ENCODE measurements around the gene RD3L. TPM values are rescaled to one million over a fixed set of nuclear protein-coding genes. Genes with fewer than 3 reads are reported as not detected.

The RD3L gene
- total RNA-seq, 1 donor from 2014 or later: not detected

DNA sequence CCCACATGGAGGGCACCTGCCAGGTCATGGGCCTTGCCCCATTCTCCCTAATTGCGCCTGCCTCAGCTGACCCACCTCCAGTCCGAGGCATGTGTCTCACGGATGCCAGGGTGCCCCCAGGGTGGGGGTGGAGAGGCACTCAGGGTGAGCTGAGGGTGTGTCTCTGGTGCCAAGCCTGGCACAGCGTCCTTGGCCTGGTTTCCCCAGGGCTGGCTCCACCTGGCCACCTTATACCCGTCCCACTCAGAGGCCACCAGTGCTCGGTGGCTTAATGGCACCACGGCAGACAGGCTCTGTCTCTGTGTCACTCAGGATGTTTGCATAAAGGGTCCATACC, 47.6 kb downstream of the RD3L start:
- no peak for DNase-seq (ENCODE audit: low spot score, unreplicated experiment)
- no peaks in the 10 kb centered on the region for H3K36me3 Mint-ChIP-seq (ENCODE audit: insufficient read depth)
- H3K4me1 Mint-ChIP-seq (ENCODE audit: low read depth): peaks cover 4% of the 10 kb centered on the region
- no peak overlapping the region for H3K4me3 Mint-ChIP-seq (ENCODE audit: low read depth)
- H3K27me3 Mint-ChIP-seq: no peaks in the 10 kb centered on the region
- no peak overlapping the region for H3K27ac Mint-ChIP-seq
- H3K9me3 Mint-ChIP-seq (ENCODE audit: low read depth): peaks cover 4% of the 10 kb centered on the region
- TF ChIP-seq CTCF (IDR thresholded peaks at IDR 0.05; ENCODE audit: unreplicated experiment): no peak

DNA sequence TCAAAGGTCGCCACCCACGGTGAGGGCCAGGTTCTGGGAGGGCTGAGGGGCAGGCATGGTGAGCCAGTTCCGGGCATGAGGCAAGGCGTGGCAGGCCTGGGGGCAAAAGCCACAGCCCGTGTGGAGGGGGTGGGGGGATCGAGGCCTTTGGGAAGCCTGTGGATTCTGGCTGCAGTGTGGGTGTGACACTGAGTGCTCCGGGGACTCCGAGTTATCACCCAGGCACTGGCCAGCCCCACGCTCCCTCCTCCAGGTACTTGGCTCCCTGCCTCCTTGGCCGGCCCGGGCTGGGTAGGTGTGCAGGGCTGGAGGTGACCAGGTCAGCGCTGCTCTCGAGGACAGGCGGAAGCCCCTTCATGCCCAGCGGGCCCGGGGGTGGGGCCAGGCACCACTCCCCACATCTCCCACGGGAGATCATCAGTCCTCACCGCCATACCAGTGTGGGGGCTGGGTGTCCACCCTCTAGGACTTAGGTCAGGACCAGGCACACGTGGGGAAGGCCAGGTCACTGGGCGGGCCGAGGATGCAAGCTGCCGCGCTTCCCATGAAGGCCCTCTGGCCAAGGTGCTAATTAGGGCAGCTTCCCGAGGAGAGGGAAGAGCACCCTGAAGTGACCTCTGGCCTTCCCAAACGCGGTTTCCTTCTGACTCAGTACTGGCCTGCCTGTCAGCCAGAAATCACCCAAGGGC, 48.2 kb downstream of the RD3L start:
- Mint-ChIP-seq H3K4me1 (ENCODE audit: low read depth) (peaks cover 4% of the 10 kb centered on the region), H3K36me3 (ENCODE audit: insufficient read depth) (no peaks in the 10 kb centered on the region), H3K4me3 (ENCODE audit: low read depth) (no peak overlapping the region), H3K27me3 (no peaks in the 10 kb centered on the region), H3K27ac (no peak overlapping the region), H3K9me3 (ENCODE audit: low read depth) (peaks cover 4% of the 10 kb centered on the region)
- TF ChIP-seq CTCF (IDR thresholded peaks at IDR 0.05; ENCODE audit: unreplicated experiment): no peak
- no peak for DNase-seq (ENCODE audit: low spot score, unreplicated experiment)

DNA sequence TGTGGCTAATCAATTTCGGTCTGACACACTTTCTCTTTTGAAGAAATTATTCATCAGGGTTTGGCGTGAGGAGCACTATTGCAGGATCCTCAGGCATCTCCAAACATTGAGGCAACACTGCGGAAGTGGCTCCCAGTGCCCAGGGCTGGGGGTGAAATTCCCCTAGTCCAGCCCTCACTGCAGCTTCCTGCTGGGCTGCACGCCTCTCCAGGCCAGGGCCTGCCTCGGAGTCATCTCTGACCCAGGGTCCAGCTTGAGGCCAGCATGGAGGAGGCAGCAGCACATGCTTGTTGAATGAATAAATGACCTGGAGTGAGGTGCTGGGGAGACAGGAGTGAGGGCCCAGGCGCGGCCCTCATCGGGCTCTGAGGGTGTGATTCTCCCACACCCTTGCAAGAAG, 50.1 kb downstream of the RD3L start:
- peaks cover 4% of the 10 kb centered on the region for H3K9me3 Mint-ChIP-seq (ENCODE audit: low read depth)
- no peak overlapping the region for H3K4me3 Mint-ChIP-seq (ENCODE audit: low read depth)
- H3K36me3 Mint-ChIP-seq (ENCODE audit: insufficient read depth): no peaks in the 10 kb centered on the region
- peaks cover 2% of the 10 kb centered on the region for H3K4me1 Mint-ChIP-seq (ENCODE audit: low read depth)
- no peaks in the 10 kb centered on the region for H3K27me3 Mint-ChIP-seq
- H3K27ac Mint-ChIP-seq: no peak overlapping the region
- no peak for DNase-seq (ENCODE audit: low spot score, unreplicated experiment)
- no peak for TF ChIP-seq CTCF (IDR thresholded peaks at IDR 0.05; ENCODE audit: unreplicated experiment)

GRCh38 chr14:103891667-103892215, 50.6 kb downstream of the RD3L start:
- no peak for DNase-seq (ENCODE audit: low spot score, unreplicated experiment)
- H3K27me3 Mint-ChIP-seq: no peaks in the 10 kb centered on the region
- no peak for TF ChIP-seq CTCF (IDR thresholded peaks at IDR 0.05; ENCODE audit: unreplicated experiment)
- H3K4me1 Mint-ChIP-seq (ENCODE audit: low read depth): no peaks in the 10 kb centered on the region
- peaks cover 4% of the 10 kb centered on the region for H3K9me3 Mint-ChIP-seq (ENCODE audit: low read depth)
- H3K36me3 Mint-ChIP-seq (ENCODE audit: insufficient read depth): no peaks in the 10 kb centered on the region
- H3K4me3 Mint-ChIP-seq (ENCODE audit: low read depth): no peak overlapping the region
- H3K27ac Mint-ChIP-seq: peak overlapping the region; percentile 73

- Mint-ChIP-seq H3K27ac (peak overlapping the region; percentile 73), H3K9me3 (ENCODE audit: low read depth) (no peaks in the 10 kb centered on the region), H3K36me3 (ENCODE audit: insufficient read depth) (no peaks in the 10 kb centered on the region), H3K27me3 (peaks cover 4% of the 10 kb centered on the region), H3K4me1 (ENCODE audit: low read depth) (peaks cover 6% of the 10 kb centered on the region), H3K4me3 (ENCODE audit: low read depth) (no peak overlapping the region)
- no peak for DNase-seq (ENCODE audit: low spot score, unreplicated experiment)
- no peak for TF ChIP-seq CTCF (IDR thresholded peaks at IDR 0.05; ENCODE audit: unreplicated experiment)
Observed at GRCh38 chr14:103890821-103891666, 51.3 kb downstream of the RD3L start.

All from progenitor cell of endocrine pancreas (in vitro differentiated cells).